ENCODE results near the gene AIP. TPM values are rescaled to one million over a fixed set of nuclear protein-coding genes. Genes with fewer than 3 reads are reported as not detected.
"Not testable (repeated sequence)": the region's sequence is repeated elsewhere in the genome, so short reads cannot be mapped to it uniquely, and the experiment has no call there.

AIP gene
- polyA plus RNA-seq, 1 donor, result 48.1 TPM

DNA sequence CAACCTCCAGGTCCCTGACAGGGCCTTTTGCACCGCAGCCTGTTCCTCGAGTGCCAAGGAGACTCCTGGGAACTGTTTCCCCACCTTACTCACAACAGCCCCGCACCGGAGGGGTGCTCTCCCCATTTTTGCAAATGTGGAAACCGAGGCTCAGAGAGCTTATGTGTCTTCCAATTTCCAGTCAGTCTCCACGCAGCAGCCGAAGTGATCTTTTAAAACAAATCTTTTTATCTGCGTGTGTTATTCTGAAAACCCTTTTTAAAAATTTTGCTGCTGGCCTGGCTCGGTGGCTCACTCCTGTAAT, 13.4 kb upstream of the AIP start:
- DNase-seq, result no peak

DNA sequence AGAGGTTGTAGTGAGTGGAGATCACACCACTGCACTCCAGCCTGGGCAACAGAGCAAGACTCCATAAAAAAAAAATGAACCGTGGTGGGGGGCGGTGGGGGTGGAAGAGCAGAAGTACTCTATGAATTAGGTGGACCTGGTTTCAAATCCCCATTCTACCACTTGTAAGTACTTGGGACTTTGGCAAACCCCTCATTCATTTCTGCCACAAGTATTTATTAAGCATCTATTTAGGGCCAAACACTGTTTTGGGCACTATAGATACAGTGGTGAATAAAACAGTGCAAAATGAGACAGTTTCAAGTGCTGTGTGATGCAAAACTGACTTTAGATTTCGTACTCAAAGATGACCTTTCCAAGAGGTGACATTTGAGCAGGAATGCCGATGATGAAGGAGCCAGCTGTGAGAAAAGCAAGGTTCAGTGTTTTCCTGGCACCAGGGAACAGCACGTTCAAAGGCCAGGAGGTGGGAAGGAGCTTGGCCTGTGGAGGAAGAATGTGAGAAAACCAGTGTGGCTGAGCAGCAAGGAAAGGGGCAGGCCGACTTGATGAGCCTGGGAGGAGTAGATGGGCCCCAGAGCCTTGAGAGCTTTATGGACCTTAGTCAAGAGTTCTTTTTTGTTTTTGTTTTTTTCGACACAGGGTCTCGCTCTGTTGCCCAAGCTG, 12.4 kb upstream of the AIP start:
- DNase-seq, result no peak

DNA sequence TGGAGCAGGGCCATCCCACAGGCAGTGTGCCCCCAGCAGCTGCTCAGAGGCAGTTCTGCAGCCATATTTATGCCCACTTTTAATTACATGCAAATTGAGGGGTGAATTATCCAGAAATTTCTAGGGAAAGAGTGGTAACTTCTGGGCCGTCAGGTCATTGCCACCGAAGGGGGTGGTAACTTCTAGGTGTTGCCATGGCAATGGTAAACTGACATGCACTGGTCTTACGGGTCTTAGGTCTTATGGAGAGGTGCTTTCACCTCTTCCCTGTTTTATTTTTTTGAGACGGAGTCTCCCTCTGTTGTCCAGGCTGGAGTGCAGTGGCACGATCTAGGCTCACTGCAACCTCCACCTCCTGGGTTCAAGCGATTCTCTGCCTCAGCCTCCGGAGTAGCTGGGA, 9.9 kb upstream of the AIP start:
- no peak for DNase-seq

DNA sequence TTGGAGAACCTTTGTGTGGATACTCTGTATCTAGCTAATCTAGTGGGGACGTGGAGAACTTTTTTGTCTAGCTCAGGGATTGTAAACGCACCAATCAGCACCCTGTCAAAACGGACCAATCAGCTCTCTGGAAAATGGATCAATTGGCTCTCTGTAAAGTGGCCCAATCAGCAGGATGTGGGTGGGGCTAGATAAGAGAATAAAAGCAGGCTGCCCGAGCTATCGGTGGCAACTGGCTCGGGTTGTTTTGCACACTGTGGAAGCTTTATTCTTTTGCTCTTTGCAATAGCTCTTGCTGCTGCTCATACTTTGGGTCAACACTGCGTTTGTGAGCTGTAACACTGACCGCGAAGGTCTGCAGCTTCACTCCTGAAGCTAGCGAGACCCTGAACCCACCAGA, 6.1 kb upstream of the AIP start:
- not testable (repeated sequence) for DNase-seq

DNA sequence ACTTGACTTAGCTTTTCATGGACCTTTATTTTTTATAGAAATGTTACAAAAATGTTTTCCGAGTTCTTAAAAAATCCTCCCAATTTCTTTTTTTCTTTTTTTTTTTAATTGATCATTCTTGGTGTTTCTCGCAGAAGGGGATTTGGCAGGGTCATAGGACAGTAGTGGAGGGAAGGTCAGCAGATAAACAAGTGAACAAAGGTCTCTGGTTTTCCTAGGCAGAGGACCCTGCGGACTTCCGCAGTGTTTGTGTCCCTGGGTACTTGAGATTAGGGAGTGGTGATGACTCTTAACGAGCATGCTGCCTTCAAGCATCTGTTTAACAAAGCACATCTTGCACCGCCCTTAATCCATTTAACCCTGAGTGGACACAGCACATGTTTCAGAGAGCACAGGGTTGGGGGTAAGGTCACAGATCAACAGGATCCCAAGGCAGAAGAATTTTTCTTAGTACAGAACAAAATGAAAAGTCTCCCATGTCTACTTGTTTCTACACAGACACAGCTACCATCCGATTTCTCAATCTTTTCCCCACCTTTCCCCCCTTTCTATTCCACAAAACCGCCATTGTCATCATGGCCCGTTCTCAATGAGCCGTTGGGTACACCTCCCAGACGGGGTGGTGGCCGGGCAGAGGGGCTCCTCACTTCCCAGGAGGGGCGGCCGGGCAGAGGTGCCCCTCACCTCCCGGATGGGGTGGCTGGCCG, 5.3 kb upstream of the AIP start:
- not testable (repeated sequence) for DNase-seq

DNA sequence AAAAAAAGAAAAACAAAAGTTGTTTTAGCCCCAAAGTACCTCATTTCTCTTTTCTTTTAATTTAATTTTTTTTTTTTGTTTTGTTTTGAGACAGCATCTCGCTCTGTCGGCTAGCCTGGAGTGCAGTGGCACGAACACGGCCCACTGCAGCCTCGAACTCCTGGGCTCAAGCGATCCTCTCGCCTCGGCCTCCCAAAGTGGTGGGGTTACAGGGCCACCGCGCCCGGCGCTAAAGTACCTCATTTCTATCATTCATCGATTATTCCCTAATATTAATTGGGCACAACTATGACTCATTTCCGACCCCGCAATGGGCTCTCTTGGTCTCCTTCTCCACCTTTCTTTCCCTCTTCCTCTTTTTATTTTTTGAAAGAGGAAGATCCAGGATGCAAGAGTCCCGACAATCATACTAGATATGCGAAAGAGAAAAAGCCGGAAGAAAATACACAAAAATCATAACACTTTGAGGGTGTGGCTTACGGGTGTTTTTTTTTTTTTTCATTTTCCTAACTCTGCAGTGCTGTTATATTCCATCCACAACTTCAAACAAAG, 475 bp upstream of the AIP start:
- no peak for DNase-seq

DNA sequence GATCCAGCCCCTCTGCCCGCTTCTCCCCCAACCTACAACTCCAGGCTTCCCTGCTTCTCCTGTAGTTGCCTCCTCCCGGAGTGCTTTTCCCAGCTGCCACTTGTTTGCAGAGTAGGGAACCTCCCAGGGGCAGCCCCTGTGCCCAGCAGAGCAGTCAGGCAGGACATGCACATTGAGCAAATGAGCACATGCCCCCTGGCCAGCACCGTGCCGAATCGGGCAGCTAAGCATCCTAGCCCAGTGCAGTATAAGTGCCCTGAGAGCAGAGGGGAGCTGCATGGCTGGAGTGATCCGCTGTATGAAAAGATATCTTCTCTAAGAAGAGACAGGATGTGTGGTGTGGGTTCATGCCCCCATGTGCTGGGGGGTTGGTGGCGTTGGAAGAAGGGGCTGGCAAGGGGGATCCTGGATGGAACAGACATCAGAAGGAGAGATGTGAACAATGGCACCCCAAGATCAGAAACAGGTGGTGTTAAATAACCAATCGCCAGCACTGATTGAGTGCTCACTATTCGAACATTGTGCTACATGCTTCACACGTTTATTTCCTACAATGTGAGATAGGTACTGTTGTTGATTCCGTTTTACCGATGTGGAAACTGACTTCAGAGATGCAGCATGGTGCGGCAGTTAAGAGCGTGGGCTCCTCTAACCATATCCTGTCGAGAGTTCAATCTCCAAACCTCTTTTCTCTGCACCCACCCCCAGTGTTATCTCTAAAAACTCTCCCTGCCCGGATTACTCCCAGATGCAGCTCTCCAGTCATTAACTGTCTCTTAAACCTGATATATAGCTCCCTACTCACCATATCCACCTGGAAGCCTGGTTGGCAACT, 1.2 kb downstream of the AIP start:
- no peak for DNase-seq

DNA sequence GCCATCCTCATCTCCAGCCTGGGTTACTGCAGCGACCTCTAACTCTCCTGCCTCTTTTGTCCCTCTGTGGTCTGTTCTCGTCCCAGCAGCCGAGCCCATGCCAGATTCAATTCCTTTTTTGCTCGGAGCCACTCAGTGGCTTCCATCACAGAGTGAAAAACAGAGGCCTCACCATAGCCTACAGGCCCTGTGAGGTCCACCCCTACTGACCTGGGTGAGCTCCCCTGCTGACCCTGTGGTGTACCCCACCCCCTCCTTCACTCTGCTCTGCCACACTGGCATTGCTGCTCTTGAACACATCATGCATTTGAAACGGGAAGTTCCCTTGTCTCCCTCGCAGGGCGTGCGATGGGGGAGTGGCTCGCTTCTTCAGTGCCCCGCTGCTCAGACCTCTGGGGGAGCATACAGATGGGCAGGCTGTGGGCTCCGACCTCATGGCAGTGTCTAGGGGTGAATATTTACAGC, 2.1 kb downstream of the AIP start:
- DNase-seq, result no peak

DNA sequence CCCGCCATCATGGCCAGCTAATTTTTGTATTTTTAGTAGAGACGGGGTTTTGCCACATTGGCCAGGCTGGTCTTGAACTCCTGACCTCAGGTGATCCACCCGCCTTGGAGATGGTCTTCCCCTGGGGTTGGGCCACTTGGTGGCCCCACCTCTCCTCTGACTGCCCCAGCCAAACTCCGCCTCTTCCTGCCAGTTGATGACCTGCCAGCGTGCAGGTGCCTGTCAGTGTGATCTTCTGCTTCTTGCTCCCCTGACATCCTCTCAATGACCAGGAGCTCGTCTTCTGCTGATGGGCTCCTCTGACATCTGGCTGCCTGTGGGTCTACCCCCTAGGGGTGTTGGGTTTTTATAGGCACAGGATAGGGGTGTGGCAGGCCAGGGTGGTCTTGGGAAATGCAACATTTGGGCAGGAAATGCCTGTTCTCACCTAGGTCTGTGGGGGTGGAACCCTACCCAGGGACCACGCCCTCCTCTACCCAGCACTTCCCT, 3.1 kb downstream of the AIP start:
- DNase-seq, result not testable (repeated sequence)

DNA sequence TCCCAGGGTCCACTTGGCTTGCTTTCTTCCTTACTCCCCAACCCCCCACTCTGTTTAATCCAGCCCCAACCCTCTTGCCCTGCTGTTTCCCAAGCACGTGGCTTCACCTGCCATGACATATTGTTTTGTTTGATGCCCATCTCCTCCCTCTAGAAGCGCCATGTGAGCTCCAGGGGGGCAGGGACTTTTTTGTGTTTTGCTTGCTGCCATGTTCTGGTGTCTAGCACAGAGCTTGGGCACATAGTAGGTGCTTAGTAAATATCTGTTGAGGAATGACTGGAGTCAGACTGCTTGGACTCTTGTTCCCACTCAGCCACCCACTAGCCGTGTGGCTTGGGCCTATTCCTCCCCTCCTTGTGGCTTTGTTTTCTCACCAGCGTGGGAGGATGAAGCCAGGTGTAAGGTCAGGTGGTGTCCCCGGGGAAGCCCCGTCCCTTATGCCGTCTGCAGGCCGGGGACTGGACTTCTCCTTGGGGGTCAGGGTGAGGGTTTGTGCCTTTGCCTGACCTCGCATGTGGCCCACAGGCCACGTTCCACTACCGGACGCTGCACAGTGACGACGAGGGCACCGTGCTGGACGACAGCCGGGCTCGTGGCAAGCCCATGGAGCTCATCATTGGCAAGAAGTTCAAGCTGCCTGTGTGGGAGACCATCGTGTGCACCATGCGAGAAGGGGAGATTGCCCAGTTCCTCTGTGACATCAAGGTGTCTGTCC, 3.8 kb downstream of the AIP start:
- no peak for DNase-seq

DNA sequence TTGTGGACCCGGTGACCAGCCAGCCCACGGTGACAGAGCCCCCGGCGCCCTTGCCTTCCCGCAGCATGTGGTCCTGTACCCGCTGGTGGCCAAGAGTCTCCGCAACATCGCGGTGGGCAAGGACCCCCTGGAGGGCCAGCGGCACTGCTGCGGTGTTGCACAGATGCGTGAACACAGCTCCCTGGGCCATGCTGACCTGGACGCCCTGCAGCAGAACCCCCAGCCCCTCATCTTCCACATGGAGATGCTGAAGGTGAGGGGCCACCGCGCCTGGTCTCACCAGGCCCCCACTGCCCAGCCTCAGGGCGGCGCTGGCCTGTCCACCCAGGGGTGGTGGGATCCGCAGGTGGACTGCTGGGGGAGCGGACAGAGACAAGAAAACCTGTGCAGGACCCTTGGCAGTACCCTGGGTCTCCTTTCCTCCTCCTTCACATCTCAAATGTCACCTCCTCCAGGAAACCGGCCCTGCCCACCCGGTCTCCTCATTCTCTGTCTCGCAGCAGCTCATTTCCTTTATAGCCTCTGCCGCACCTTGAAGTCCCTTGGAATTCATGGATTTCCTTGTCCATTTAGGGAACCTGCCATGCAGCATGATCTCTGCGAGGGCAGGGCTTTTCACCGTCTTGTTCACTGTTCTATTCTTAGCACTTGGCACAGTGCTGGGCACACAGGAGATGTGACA, 6.5 kb downstream of the AIP start:
- DNase-seq, result no peak

DNA sequence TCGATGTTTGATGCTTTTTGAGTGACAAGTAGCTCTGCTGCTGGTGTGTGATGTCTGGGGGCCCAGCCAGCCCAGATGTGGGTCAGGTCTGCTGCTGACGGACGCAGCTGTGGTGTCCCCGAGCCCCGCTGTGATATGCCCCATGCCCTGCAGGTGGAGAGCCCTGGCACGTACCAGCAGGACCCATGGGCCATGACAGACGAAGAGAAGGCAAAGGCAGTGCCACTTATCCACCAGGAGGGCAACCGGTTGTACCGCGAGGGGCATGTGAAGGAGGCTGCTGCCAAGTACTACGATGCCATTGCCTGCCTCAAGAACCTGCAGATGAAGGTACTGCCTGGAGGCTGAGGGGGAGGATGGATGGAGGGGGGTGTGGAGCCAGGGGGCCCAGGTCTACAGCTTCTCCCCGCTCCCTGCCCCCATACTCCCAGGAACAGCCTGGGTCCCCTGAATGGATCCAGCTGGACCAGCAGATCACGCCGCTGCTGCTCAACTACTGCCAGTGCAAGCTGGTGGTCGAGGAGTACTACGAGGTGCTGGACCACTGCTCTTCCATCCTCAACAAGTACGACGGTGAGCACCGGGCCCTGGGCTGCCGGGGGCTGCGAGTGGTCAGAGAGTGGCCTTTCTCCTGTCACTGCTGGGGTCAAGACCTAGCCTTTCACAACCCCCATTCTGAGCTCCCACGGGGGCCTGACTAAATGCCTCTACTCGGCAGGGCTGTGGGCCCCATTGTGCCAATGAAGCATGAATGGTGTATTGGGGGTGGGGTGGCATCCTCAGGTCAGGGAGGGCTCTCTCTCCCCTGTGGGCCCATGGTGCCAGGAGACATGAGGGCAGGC, 7.3 kb downstream of the AIP start:
- DNase-seq, result no peak

DNA sequence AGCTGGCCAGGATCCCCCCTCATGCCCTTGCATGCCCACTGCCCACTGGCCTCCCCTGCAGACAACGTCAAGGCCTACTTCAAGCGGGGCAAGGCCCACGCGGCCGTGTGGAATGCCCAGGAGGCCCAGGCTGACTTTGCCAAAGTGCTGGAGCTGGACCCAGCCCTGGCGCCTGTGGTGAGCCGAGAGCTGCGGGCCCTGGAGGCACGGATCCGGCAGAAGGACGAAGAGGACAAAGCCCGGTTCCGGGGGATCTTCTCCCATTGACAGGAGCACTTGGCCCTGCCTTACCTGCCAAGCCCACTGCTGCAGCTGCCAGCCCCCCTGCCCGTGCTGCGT, 7.9 kb downstream of the AIP start:
- DNase-seq, result no peak

DNA sequence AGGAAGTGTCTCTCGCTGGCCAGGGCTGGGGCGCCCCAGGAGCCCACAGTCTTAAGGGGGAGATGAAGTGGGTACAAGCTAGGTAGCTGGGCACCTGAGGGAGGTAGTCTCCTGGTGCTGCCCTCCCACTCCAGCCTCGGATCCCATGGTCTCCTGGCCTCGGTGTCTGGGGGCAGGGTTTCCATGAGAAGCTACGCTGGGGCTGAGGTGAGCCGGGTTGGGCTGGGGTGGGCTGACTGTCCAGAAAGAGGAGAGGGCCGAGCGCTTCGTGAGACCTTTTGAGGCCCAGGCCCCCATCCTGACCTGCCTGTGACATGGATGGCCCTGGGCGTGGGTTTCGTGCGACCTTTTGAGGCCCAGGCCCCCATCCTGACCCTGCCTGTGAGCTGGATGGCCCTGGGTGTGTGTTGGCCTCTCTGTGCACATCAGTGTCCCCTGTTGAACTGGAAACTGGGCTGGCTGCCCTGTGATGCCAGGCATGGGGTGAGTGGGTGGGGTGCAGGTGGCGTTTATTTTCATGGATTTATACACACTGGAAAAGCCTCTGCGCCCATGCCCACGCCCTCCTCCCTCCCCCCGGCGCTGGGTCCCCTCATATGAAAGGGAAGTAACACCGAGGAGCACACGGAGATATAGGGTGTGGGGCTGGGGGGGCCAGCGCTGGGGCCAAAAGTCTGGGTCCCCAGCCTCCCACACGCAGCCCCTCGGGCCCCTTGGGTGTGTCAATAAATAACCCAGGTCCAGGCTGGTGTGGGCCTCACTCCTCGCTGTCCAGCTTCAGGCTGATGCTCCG, 8.6 kb downstream of the AIP start:
- no peak for DNase-seq

DNA sequence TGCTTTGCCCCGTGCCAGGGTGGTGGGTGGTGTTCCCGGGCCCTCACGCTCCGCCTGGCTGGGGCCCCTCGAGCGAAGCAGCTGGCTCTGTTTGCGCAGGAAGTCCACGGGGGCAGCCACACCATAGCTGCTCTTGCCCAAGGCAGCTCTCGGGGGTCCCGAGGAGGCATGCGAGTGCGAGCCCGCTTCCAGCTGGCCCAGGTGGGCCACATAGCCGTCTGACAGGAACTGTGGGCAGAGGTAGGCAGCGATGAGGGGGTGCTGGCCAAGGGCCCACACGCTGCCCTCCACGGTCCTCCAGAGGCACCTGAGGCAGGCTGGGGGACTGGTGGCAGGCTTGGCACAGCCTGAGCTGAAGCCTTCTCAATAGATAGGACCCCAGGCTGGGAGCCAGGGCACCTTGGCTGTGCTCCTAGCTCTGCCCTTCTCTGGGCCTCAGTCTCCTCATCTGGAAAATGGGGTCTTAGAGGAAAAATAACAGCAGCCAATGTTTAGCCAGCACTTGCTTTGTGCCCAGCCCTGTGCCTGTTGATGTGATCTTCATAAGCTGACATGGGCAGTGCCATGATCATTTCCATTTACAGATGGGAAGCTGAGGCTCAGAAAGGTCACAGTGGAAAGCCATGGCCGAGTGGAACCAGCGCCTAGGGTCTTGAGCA, 9.4 kb downstream of the AIP start:
- no peak for DNase-seq

DNA sequence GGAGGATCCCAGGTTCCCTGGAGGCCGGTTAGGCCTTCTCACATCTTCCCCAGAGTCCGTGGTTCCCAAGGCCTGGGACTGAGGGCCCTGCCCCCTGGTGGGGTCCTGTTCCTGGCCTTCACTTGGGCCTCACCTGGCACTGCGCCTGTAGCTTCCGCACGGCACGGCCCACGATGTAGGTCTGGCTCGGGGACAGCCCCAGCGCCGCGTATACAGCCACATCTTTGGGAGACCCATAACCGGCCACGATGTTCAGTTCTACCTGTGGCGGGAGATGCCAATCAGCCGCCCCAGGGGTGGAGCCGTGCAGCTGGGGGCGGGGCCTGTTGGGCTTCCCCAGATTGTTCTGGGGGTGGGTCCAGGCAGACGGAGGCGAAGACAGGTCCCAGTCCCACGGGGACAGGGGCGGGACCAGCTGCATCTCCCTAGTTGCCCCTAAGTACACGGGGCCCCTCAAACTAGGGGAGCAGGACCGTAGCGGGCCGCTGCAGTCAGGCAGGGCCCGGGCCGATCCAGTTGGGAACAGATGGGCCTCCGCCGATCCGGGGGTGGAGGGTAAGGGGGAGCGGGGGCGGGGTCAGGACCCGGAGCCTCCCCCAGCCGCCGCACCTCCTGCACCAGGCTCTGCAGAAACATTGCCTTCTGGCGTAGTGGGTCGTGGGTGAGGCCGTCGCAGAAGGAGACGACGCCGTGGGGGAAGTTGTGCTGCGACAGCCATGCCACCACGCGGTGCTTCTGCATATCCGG, 10.1 kb downstream of the AIP start:
- no peak for DNase-seq

DNA sequence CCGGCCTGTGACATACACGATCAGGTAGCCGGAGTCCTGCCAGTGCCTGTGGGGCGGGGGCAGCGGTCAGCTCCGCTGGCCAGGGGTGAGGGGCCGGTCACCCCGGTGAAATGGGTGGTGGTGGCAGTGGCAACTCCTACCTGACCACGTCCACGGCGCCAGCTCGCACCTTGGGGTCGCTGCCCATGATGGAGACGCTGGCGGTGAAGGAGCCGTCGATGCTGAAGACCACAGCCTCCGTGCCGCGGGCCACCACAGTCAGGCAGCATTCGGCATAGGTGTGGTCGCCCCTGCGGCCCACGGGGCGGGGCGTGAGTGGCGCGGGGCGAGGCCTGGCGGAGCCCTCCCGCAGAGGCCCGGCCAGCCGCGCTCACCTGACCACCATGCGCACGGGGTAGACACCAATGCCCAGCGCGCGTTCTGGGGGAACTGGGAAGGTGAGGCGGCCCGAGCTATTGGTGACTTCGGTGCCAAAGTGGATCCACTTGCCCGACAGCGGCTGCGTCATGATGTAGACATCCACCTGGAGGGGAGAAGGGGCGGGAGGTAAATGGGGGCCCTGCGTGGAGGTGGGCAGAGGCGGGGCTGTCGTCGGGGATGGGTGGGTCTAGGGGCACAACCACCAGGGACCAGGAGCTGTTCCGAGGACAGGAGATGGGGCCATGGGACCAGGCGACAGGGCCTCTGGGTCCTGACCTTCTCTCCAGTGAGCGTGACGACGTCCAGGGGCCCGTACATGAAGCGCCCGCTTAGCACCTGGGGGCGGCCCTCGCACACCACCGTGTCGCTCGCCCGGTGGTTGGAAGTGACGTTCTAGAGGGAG, 10.9 kb downstream of the AIP start:
- no peak for DNase-seq

All from hindlimb muscle (tissue), 1 donor.